Stimulated activated CD4-positive, alpha-beta T cell treated with anti-CD3 and anti-CD28 coated beads, Interleukin-1b, Interleukin-23, amount 100 ng/mL, for 4 hours (primary cell): ENCODE data around the gene TNFRSF12A.
A peak's percentile ranks its signal among the peaks of the same experiment; 100 is the strongest.
"Not testable (repeated sequence)": the region's sequence is repeated elsewhere in the genome, so short reads cannot be mapped to it uniquely, and the experiment has no call there.

ENCODE experiments used
- DNase-seq, 2 donors: peaks; one replicate each; pipeline ENCODE4 v3.0.0-alpha.2; 2020; ENCODE audit warnings: low read depth in 2 of 2

Gene TNFRSF12A

GRCh38 chr16:3049921-3050481 is 29.8 kb downstream of the TNFRSF12A start:
- DNase-seq, result no peak

GRCh38 chr16:3050487-3050886 is 30.3 kb downstream of the TNFRSF12A start:
- DNase-seq, result no peak

DNA sequence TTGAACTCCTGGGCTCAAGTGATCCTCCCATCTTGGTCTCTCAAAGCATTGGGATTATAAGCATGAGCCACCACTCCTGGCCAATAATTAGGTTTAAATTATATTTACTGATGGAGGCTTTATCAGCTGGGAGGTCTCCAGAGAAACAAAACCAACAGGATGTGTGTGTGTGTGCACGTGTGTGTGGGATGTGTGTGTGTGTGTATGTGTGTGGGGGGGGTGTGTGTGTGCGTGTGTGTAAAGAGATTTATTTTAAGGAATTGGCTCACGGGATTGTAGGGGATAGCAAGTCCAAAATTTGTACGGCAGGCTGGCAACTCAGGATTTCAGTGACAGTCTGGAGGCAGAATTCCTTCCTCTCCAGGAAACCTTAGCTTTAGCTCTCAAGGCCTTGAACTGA is 30.8 kb downstream of the TNFRSF12A start:
- no peak for DNase-seq

- DNase-seq, result no peak
These were observed 31.3 kb downstream of the TNFRSF12A start for GRCh38 chr16:3051494-3051893.

- not testable (repeated sequence) for DNase-seq
These were observed 32.6 kb downstream of the TNFRSF12A start for GRCh38 chr16:3052571-3053329.

DNA sequence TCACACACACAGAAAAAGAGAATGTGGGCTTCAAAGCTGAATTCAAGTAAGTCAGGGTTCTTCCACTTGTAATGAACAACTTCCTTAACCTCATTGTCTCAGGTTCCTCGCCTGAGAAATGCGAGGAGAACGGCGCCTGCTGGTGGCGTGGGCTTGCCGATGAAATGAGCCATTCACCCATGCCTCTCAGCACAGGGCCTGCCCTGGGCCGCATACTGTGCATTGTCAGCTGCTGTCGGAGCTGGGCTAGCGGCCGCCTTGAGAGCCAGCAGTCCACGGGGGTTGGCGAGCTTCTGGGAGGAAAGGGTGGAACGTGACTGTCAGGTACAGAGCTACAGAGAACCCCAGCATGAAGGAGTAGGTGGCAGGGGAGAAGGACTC is 33.2 kb downstream of the TNFRSF12A start:
- not testable (repeated sequence) for DNase-seq

DNA sequence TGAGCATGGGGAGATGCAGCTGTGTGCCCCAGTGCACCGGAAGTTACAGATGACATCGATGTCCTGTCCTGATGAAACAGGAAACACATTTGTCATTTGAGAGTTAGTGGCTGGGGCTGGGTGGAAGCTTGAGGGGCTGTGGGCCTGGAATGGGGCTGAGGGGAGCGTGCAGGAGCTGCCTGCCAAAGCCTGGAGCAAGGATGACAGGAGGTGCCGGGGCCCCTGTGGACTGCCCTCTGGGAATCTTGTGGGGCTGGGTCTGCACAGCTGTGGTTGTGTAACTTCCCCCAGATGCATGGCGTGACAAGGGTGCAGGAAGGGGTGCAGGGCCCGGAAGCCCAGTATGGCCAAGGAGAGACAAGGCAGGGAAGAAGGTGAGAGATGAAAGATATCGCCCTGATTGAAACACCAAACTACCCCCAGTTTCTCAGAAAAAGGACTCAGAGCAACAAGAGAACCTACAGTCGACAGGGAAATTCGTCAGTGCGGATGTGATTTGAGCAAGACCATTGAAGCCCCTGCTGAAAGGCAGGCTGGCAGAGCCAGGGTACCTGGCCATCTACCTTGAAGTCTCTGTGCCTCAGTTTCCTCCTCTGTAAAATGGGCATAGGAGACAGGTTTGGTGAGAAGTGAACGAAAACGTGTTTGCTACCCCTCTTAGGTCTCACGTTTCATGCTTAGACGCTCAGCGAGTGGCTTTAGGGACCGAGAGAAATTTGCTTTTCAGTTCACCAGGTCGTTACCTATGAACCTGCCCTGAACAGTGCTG is 35.0 kb downstream of the TNFRSF12A start:
- DNase-seq, result no peak

GRCh38 chr16:3055734-3056115 is 35.6 kb downstream of the TNFRSF12A start:
- DNase-seq, result not testable (repeated sequence)

- no peak for DNase-seq
These were observed 36.4 kb downstream of the TNFRSF12A start for GRCh38 chr16:3056336-3057180.

DNA sequence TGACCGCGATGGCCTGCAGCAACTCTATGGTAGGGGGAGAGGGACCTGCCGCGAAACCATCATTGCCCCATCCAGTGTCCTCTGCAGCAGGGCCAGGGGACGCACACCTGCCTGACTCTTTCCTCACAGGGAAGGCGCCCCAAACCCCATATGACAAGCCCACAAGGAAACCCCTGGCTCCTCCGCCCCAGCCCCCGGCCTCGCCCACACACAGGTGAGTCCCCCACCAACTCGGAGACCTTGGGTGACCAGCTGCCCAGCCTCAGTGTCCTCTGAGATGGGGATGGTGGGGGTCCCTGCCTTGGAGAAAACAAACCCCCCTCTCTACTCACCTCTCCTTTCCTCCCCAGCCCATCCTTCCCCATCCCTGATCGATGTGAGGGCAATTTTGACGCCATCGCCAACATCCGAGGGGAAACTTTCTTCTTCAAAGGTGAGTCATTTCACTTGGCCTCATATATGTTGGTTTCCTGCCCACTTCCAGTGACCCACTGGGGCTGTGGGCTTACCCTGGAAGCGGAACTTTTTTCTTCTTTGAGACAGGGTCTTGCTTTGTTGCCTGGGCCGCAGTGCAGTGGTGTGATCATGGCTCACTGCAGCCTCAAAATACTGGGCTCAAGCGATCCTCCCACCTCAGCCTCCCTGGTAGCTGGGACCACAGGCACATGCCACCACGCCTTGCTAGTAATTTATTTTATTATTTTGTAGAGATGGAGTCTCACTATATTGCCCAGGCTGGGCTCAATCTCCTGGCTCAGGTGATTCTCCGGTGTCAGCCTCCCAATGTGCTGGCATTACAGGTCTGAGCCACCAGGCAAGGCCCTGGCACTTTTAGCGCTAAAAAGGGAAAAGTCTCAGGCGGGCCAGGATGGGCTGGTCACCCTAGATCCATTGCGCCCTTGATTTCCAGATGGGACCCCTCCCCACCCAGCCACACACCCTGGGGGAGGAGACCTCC is 37.3 kb downstream of the TNFRSF12A start:
- DNase-seq, result no peak

DNA sequence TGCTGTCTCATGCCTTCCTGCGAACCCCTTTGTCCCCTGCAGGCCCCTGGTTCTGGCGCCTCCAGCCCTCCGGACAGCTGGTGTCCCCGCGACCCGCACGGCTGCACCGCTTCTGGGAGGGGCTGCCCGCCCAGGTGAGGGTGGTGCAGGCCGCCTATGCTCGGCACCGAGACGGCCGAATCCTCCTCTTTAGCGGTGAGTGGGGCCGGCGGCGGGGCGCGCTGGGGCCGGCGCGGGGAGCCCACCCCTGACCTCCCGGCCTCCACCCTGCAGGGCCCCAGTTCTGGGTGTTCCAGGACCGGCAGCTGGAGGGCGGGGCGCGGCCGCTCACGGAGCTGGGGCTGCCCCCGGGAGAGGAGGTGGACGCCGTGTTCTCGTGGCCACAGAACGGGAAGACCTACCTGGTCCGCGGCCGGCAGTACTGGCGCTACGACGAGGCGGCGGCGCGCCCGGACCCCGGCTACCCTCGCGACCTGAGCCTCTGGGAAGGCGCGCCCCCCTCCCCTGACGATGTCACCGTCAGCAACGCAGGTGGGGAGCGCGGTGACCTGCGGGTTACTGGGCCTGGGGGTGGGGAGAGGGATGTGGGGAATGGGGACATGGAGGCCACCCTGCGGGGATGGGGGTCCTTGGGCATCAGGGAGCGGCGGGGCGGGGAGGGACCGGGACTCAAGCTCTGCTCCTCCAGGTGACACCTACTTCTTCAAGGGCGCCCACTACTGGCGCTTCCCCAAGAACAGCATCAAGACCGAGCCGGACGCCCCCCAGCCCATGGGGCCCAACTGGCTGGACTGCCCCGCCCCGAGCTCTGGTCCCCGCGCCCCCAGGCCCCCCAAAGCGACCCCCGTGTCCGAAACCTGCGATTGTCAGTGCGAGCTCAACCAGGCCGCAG is 38.2 kb downstream of the TNFRSF12A start:
- peak in 1 of 2 donors; percentile 51 for DNase-seq

GRCh38 chr16:3059041-3059722 is 39.0 kb downstream of the TNFRSF12A start:
- peak; percentile 84 to 86 for DNase-seq

- no peak for DNase-seq
These were observed 39.6 kb downstream of the TNFRSF12A start for GRCh38 chr16:3059723-3060242.

DNA sequence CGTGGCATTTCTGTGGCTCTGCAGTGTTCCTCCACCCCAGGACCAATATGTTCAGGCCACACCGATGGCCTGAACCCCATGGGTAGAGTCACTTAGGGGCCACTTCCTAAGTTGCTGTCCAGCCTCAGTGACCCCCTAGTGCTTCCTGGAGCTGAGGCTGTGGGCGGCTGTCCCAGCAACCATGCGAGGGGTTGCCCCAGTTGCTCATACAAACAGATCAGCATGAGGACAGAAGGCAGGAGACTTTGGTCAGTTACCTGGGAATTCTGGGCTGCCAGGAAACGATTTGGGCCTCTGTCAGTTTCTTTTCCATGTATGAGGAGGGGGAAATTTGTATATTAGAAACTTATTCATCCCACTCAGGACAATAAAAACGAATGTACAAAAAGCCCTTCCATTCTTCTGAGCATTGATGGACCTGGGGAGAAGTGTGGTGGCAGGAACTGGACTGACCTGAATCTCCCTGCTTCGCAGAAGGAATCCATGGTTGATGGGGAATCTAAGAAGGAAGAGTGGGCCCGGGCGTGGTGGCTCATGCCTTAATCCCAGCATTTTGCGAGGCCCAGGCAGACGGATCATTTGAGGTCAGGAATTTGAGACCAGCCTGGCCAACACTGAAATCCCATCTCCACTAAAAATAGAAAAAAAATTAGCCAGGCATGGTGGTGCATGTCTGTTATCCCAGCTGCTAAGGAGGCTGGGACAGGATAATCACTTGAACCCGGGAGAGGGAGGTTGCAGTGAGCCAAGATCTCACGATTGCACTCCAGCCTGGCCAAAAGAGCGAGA is 40.4 kb downstream of the TNFRSF12A start:
- no peak for DNase-seq

DNA sequence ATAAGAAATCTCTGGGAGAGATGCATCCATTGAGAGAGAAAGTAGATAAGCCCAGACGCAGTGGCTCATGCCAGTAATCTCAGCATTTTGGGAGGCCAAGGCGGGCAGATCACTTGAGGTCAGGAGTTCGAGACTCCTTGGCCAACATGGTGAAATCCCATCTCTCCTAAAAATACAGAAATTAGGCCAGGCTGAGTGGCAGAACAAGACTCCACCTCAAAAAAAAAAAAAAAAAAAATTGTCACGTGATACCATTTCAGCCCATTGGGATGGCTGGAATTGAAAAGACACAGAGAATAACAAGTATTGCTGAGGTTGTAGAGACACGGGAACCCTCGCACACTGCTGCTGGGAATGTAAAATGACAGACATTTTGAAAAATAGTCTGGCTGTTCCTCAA is 42.4 kb downstream of the TNFRSF12A start:
- DNase-seq, result no peak

DNA sequence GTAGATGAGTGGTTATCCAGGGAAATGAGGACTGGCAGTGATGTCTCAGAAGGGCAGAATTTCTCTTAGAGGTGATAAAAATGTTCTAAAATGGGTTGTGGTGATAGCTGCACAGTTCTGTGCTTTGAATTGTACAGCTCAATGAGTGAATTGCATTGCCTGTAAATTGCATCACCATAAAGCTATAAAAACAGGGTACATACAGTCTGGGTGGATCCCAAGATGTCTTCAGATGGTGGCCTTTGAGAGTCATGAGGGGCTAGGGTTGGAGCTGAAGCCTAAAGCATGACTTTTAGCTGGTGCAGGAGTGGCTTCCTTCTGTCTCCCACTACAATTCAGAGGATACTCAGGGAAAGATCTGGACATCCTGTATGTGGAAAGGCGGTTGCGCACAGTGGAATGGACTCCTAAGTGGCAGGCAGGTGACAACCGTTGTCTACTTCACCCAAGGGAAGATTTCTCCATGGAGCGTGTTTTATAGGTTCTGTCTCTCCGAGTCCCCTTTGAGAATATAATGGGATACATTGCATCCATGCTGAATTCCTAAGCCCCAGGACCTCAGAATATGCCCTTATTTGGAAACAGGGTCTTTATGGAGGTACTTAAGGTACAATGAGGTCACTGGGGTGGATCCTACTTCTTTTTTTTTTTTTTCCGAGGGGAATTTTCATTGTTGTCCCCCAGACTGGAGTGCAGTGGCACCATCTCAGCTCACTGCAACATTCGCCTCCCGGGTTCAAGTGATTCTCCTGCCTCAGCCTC is 43.6 kb downstream of the TNFRSF12A start:
- no peak for DNase-seq

- peak; percentile 59 to 65 for DNase-seq
These were observed 45.0 kb downstream of the TNFRSF12A start, which contains the start of gene IL32 for GRCh38 chr16:3065069-3065741. Gene IL32, plus strand, starts transcription at chr16:3065640. Its CDS starts 172 bp downstream, at chr16:3065812.
